Measurements from ENCODE around the gene CUEDC1.
A peak's percentile ranks its signal among the peaks of the same experiment; 100 is the strongest.

The CUEDC1 gene

DNA sequence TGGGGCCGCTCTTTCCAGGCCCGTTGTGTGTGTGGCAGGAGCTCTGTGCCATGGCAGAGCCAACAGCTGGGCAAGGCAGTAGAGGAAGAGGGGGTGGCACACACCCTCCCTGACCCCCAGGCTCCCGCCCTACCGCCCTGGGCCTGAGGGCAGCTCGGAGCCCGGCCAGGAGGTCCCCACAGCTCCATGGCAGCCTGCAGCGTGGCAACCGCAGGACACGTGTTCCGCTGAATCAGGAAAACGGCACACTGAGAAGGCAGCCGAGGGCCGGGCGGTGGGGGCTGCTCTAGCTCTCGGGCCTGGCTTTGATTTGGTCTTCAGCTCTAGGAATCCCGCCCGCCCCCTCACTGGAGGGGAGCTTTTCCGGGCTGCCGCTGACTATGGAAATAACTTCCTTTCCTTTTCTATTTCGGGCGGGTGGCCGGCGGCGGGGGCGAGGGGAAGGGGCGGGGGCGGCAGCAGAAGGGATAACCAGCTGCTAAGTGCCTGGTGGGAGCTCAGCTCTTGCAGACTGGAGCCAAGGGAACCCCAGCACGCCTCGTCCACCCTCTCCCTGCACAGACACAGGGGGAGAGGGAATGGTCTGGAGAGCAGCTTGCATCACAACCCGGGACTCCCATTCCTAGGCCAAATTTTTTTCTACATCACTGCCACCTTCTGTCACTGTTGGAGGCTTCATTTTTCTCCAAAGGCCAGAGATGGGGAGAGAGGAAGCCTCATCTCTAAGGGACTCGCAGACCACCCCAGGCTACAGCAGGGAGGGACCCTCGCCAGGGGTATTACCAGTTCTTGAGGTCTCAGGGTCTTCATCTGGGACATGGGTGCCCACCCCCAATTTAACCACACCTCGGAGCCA, 80.5 kb downstream of the CUEDC1 start:
- peak; percentile 88 for DNase-seq

DNA sequence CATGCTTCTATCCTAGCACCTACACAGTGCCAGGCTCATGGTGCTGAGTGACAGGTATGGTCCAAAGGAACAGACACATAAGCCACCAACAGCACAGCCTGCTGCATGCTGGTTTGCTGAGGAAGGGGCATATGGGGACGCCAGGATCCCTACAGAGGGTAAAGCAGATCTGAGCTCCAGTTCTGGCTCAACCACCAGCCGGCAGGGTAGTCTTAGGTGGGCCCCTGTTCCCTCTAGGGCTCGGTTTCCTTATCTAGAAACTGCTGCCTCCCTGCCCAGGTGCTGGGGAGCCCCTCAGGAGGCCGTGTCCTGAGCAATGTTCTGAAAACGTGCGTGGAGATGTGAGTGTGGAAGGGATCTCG, 81.2 kb downstream of the CUEDC1 start:
- no peak for DNase-seq

DNA sequence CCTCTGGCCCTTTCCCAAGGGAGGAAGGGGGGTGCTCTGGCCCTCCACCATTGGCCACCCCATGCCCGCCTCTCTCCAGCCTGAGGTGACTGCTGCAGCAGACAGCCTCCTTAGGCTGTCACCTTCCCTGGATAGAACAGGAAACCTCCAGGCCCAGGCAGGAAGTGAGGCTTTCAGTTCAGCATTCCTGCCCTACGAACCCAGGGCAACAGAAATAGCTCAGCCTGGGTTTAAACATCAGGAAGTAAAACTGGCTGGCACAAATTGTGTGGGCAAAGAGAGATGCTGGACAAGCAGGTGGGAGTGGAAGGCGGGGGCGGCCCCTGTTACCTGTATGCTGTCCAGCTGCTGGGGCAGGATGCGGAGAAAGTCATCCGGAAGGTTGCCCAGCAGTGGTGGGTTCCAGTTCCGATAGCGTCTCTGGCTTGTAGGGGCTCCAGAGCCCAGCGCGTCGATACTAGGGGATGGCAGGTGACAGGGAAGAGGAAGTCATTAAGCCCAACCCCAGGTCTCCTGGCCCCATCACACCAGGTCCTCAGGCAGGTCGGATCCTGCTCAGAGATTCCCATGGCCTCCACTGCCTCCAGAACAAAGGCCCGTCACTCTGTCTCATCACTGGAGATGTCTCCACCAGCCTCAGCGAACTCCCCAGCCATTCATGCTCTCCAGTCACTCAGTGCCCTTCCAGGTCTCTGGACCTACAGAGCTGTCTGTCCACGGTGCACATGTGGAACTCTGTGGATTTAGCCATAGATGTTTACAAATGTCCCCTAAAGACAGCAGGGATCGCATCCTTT, 81.8 kb downstream of the CUEDC1 start:
- peak; percentile 20 for DNase-seq

DNA sequence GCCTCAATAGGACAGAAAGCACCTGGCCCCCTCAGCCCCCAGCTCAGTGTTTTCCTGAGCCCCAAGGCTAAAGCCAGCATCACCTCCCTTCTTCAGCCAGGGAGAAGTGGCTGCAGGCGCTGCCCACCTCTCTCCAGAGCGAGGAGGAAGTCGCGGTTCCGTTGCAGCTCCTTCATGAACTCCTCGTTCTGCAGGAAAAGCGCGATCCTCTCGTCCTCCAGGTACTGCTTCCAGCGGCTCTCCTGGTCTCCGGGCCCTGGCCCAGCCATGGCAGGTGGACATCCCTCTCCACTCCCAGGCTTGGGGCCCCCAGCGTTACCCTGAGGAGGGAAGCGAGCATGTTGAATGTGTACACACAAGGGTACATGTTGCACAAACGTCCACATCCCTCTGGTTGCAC, 82.7 kb downstream of the CUEDC1 start:
- DNase-seq = peak; percentile 24

DNA sequence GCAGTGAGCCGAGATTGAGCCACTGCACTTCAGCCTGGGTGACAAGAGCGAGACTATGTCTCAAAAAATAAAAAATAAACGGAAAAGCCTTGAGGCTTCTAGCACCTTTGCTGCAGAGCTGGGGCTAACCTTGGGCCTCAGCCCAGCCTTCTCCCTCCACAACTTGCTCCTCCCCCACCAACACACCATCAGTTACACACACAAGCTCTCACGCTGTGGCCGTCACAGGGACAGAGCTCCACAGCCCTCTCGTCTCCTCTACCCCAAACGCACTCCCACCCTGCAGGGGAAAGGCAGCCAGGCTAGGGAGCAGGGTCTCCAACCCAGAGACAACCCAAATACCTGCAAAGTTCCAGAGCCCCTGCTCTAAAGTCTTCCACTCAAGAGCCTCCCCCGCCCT, 83.3 kb downstream of the CUEDC1 start:
- DNase-seq = no peak

DNA sequence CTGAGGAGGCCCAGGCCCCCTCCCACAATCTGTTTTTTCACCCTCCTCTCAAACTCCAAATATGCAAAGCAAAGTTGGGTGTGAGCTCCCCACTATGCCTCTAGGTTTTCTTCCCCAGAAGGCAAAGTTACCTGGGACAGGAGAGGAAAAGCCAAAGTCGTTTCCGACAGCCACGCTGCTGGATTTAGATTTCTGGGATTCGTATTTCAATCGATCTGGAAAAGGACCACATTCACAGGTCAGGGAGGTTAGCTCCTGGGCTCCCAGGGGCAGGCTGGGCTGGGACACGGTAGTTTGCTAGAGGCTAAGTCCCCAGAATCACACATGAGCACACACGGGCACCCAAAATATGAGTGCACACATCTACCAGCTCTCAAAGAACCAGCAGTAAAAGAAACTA, 84.1 kb downstream of the CUEDC1 start:
- DNase-seq = no peak

DNA sequence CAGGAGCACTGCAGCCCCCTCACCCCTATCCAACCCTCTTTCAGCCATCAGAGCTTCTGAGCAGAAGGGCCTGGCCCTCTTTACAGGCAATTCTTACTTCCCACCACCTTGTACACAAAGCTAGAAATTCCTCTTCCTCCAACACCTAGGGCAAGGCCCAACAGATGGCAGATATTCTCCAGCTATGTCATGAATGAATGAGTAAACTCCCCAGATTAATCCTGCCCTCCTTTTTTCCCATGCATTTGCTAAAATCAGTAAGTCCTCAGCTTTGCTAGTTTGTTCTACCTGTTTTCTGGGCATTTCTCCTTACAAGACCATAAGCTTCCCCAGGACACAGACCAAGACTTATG, 85.0 kb downstream of the CUEDC1 start:
- DNase-seq = no peak

DNA sequence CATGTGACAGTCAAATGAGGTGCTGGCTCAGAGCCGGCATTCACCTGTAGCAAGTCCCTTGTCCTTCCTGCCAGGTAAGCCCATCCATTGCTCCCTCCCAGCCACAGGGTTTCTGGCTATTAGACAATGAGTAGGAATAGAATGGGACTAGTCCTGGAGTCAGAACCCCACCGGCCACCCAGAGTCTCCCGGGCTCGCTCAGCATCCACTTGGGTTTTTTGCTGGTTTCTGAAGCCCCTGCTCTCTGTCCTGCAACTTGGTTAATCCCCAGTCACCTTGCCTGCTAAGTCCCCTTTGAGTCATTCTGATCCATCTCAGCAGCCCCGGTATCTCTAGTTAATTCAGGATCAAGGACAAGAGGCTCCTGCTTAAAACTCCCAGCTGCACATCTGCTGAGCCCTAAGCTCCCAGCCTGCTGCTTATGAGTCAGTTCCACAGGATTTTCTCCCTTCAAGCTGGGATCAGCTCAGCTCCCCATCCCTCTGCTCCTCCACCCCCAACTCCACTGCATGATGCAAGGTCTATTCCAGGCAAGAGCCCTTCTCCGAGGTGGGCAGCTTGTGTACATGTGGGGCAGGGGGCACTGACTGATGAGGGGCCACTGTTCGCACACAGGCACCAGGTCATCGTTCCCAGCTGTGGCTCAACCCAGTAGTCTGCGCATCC, 85.5 kb downstream of the CUEDC1 start:
- DNase-seq = no peak

DNA sequence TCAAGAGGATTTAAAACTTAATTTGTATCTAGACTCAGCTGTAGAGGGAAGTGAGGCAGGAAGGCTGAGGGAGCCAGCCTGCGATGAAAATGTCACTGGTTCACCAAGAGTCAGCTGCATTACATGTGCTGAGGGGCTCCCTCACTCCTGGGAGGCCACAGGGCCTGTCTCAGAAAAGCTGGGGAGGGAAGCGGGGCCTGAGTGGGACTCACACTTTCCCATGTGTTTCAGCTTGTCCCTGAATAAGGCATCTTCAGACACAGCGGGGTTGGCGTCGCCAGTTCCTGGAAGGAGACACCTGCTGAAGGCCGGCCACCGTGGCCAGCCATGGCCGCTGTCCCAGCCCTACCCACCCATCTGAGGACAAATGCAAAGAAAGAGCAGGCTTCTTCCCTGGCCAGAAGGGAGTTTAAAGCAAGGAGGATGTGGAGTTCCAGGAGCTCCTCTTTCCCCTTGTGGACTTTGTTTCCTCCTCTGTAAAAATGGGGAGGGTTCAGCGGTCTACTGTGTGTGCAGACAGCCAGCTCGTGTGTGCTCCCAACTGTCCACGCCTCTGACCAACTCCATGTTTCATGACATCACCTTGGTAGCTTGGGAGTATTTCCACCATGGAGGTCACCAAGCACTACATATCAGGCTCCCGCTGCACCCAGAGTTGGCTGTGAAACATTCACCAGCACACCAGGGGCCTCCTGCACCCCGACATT, 86.1 kb downstream of the CUEDC1 start:
- DNase-seq = peak; percentile 56

DNA sequence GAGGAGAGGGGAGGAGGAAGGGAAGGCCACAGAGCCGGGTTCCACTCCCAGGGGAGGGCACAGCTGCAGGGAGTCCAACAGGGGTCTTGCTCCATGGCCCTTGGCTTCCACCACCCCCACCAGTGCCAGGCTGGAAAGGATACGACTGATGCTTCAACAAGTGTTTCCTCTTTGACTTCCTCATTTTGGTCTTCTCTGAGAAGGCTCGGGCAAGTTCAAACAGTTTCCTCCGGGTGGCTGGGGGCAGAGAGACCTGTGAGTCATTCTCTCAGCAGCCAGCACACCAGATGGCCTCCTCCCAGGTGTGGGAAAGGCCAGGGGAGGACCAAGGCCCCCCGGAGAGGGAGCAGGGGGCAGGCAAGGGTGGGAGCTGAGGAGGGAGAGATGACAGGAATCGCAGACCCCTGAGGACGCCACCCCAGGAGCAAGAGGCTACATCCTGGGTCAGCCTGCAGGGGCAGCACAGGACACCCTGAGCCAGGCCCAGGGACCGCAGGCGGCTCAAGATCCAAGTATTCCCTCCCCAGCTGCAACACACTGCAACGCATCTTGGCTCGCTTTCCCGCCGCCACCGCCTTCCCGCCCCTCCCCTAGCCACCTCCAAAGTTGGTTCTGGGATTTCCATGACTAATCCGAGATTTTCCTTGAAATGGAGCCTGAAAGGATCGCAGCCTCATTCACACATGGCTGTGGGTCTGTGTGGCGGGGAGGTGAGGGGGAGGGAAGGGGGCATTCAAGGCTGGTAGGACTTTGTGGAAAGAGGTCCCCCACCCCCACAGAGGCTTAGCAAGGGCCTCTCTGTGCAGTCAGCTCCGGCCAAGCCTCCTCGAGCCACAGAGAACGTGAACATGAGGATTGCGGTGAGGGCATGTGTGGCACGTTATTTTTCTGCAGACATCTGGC, 87.0 kb downstream of the CUEDC1 start:
- peak; percentile 94 for DNase-seq

DNA sequence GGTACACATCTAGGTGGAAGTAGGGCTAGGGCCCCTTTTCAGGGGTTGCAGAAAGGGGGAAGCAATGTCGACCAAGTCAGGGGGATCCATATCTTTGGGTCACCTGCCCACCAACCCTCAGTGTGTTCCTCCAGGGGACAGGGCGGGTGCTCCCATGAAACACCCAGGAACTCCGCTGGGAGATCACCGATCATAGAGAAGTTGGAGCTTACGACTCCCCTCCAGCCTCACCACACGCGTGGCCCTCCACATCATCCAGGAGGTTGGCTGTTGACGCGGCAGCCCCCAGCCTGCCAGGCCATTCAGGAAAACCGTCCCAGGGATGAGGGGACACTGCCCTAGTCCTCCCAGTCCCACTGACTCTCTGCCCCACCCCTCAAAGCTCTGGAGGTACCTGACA, 88.1 kb downstream of the CUEDC1 start:
- no peak for DNase-seq

DNA sequence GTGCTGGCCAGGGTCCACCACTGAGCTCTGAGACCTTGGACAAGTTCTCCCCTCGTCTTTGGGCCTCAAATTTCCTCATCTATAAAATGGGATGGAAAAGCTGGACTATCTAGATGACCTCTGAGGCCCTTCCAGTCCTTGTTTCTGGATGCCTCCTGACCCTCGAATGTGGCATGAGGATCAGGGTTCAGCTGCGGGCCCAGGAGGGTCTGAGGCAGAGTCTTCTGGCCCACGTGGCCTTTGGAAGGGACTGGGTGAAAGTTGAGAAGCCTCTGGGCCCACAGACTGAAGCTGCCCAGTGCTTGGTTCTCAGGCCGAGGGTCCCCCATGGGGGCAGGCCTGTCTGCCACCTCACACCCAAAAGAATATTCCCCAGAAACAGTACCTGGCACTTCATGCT, 88.5 kb downstream of the CUEDC1 start:
- DNase-seq = no peak

DNA sequence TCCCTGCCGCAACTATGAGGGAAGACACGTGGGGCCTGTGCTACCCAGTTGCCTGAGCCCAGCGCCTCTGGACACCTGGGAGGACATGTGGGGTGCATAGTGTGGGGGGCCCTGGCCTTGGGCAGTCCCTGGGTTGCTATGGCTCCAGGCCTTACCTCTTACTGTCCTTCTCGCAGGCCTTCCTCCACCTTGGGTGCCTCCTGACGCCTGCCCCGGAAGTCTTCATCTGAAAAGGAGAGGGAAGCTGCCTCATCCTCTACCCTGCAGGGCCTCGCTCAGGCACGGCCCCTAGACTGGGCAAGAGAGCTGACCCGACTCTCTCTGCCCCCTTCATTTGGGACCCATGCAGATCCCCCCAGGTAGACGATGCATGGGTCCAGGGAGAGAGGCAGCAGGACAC, 88.9 kb downstream of the CUEDC1 start:
- DNase-seq = no peak

DNA sequence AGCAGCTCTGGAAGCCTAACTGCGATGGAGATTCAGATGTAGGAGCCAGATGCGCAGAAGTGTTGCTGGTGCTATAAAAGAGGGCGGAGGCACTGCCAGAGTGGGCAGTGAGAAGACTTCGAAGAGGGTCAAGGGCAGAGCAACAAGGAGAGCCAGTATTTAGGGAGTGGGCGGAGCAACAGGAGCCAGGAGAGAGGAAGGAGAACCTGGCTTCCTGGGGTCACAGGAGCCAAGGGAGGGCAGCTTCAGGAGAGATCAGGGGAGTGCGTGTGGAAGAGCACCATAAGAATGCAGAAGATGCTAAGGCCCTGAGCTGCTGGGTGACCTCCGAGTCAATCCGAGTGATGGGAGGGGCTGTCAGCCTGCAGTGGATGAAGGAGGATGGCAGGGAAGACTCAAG, 90.9 kb downstream of the CUEDC1 start:
- no peak for DNase-seq

DNA sequence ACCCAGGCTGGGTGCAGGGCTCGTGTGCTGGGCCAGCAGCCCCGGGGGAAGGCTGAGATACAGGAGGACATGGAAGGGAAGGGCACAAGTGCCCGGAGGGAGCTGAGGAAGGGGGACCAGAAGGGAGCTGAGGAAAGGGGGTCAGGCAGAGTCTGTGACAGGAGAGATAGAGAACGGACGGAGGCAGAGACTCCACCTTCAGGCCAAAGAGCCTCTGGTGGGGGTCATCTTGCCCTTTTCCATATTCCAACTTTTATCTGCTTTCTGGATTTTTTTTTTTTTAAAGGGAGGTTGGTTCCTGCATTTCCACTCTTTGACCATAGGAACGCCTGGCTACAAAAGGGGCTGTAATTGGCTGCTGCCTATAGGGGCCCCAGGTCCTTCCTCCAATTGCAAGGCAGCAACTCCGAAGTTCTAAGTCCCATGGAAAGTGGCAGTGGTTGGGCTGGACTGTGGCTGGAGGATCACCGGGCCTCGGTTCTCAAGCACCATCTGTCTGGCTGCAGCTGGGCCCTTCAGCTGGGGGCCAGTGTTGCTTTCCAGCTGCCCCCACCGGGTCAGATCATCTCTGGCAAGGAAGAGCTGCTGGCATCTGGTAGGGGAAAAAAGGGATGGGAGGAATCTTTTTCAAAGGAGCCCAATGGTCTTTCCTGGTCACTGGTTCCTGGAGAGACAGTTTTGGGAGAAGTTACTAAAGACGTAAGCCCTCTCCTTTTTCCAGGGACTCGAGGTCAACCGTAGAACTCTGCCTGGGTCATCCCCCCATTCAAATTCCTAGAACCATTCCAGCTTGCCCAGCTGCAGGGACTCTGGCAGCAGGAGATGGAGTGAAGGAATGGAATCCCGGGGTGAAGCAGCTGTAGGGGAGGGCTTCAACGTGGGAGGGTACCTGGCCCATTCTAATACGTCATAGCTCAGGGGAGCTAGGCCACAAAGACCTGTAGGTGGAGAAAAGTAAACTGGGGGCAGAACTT, 92.2 kb downstream of the CUEDC1 start:
- DNase-seq = no peak

DNA sequence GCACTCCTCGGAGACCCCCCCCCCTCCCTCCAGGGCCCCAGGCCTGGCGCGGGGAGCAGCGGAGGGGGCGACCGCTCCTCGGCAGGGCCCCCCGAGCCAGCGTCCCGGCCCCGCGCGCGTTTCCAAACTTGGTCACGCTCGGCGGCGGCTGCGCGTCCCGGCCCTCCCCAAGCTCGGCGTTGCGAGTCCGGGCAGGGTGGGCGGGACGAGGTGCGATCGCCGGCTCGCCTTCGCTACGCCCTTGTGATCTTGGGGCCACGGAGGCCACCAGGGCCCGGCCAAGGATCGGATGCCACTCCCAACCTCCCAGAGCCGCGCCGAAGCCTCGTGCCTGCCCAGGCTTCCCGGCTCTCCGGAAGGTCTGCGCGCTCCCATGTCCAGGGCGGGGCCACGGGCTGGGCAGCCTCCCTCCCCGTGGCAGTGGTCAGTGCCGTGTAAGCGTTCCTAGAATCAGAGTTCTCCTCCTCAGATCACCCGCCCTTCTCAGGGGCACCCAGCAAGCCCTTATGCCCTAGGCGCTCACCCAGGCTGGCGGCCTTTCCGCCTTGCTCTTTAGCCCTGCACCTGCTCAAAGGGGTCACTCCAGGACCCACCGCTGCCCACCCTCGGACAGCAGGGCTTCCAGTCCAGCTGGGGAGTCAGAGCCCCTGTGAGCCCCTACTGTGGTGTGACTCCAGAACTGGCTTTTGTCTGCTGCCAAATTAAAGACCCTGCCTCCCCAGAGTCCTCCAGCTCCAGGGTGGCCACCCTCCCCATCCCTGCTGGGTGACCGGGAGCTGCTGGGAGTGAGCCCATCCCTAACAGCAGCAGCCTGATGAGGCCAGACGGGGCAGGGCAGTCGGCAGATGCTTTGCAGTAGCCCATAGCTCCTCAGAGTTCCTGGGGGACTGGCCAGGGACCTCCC, 93.2 kb downstream of the CUEDC1 start:
- DNase-seq = no peak

DNA sequence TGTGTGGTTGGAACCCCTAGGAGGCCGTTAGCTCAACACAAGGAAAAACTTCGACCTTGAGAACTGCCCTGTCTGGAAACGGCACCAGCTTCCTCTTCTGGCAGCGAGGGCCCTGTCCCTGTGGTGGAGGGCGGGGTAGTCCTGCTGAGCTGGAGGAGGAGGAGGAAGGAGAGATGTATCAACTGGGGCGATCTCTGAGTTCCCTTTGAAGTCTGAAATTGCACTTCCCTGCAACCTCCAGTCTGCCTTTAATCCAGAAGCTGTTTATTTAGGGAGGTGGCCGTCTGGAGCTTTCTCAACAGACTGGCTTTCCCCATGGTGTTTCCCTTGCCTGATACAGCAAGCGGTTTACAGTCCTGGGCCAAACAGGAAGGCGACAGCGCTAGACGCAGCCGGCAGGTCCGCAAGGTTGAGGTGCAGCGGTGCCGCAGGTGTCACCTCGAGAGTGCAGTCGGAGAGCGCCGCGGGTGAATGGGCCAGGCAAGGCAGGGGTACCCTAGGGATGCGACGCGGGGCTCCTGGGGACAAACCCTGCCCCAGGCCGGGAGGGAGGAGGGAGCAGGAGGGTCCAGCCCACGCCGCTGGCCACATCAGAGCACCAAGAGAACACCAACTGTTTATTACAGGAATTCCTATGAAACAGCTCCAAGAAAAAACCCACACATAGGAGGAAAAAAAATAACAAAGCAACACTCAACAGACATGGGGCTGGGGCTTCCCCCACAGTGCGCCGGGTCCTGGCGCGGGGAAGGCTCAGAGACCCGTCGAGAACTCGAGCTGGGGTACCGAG, 94.0 kb downstream of the CUEDC1 start:
- DNase-seq = peak; percentile 80

DNA sequence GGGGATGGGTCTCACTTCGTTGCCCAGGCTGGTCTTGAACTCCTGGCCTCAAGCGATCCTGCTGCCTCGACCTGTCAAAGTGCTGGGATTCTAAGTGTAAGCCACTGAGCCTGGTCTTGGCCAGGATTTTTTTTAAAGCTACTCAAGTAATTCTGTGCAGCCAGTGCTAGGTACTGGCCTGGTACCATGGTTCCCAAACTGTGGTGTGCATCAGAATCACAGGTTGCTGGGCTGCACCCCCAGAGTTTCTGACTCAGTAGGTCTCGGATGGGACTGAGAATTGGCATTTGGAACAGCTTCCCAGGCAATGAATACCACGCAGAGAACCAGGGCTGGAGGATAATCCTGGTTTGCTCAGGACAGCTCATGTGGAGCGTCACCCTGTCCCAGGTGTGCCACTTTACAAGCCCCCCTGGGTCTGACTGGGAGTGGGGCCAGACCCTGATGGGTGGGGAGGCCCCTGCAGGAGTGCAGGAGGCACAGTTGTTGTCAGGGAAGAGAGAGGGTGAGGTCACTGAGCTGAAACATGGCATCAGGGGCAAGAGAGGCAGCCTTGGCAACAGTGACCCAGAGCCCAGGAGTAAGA, 94.7 kb downstream of the CUEDC1 start:
- DNase-seq = no peak
